Spleen (tissue), 11 donors: ENCODE data around the gene YTHDF1. TPM values are rescaled to one million over a fixed set of nuclear protein-coding genes. Genes with fewer than 3 reads are reported as not detected.
A peak's percentile ranks its signal among the peaks of the same experiment; 100 is the strongest.

Experiments used
- DNase-seq: peaks from one replicate; pipeline ENCODE4 v3.0.0-alpha.2; 2020
- H3K27ac ChIP-seq, 8 donors: fragments of 200-600 bp; sonication (generic) in 7 of 8; 1 replicate in 4 of 8; 2 replicates in 4 of 8; pipeline versions ENCODE4 v1.5.0 to v1.8.0; 2016 to 2021; ENCODE audit warnings: inconsistent platforms in 4 of 8, mild to moderate bottlenecking in 4 of 8, moderate library complexity in 1 of 8
- H3K27me3 ChIP-seq, 7 donors: fragments of 200-600 bp; sonication (generic) in 6 of 7; replicated peaks in 1 of 7; 1 replicate in 4 of 7; 2 replicates in 3 of 7; pipeline versions ENCODE4 v1.5.0 to v1.8.0; 2016 to 2021; ENCODE audit warnings: inconsistent platforms in 3 of 7, mild to moderate bottlenecking in 1 of 7
- H3K36me3 ChIP-seq, 6 donors: fragments of 200-600 bp; sonication (generic) in 5 of 6; 1 replicate in 4 of 6; 2 replicates in 2 of 6; pipeline versions ENCODE4 v1.5.0 to v1.8.0; 2016 to 2021; ENCODE audit warnings: inconsistent platforms in 2 of 6
- H3K4me1 ChIP-seq, 6 donors: fragments of 200-600 bp; sonication (generic) in 5 of 6; 1 replicate in 3 of 6; 2 replicates in 3 of 6; pipeline versions ENCODE4 v1.5.0 to v1.8.0; 2016 to 2021; ENCODE audit warnings: inconsistent platforms in 3 of 6
- H3K4me3 ChIP-seq, 8 donors: fragments of 200-600 bp; sonication (generic) in 7 of 8; 1 replicate in 4 of 8; 2 replicates in 4 of 8; pipeline versions ENCODE4 v1.5.0 to v1.8.0; 2016 to 2021; ENCODE audit warnings: inconsistent platforms in 4 of 8, mild to moderate bottlenecking in 4 of 8, moderate library complexity in 2 of 8
- H3K9me3 ChIP-seq, 8 donors: fragments of 200-600 bp; sonication (generic) in 7 of 8; 1 replicate in 4 of 8; 2 replicates in 4 of 8; pipeline versions ENCODE4 v1.5.0 to v1.8.0; 2016 to 2021; ENCODE audit warnings: inconsistent platforms in 4 of 8
- POLR2A ChIP-seq, 3 donors: fragments of 450-650 bp; IDR thresholded peaks; one replicate each; pipeline ENCODE4 v1.5.1; 2017; ENCODE audit warnings: antibody characterized with exemption in 3 of 3, mild to moderate bottlenecking in 1 of 3
- POLR2AphosphoS5 ChIP-seq, 3 donors: sonication (generic); formaldehyde crosslinking; IDR thresholded peaks; one replicate each; pipeline ENCODE4 v1.5.1; 2017; ENCODE audit warnings: antibody characterized with exemption in 3 of 3
- WGBS, 5 donors: extraction: QIAGEN DNeasy Blood & Tissue Kit in 3 of 5; methylation state at CpG; one replicate each; pipeline versions ENCODE4 v1.1.5 to v1.1.7; 2013 to 2018; 5-methylcytosine and 5-hydroxymethylcytosine counted together
- intact Hi-C: fragments of 100-400 bp; cut with DNase I; formaldehyde crosslinking; loops from one replicate; pipeline ENCODE4 v1.15.0; 2023; ENCODE audit warnings: low total_unique reads
- polyA plus RNA-seq, 3 donors: library from polyadenylated mRNA; stranded (reverse); fragments of 200-250 nt; gene quantifications; one replicate each; pipeline ENCODE4 v1.2.1, GENCODE V29; 2013
- total RNA-seq, 7 donors: library from RNA; depleted of rRNA in 3 of 7; stranded (reverse); fragments of >200 nt in 3 of 7; fragmentation: NEBNext Ultra II Directional in 4 of 7; extraction: Animal tissue kit (Norgen Biotek cat#: 25700) in 4 of 7; gene quantifications; one replicate each; pipeline versions ENCODE4 v1.1.0 to v1.2.1, GENCODE V29; 2016 to 2021
- TF ChIP-seq, protein P1 (sequence below), 11 experiments: fragments of 200-600 bp in 7 of 11; fragments of 450-650 bp in 4 of 11; sonication (generic) in 4 of 11; IDR thresholded peaks in 8 of 11; conservative IDR thresholded peaks in 3 of 11; 1 replicate in 7 of 11; 2 replicates in 4 of 11; pipeline versions ENCODE4 v1.4.0 to v1.8.0; 2016 to 2021; ENCODE audit warnings: antibody characterized with exemption in 11 of 11, inconsistent platforms in 4 of 11, mild to moderate bottlenecking in 1 of 11
- donor health status: healthy with polysubstance abuse.
- donor health status: DM: no; HTN: no; CAD: no; lungs with moderate emphysema.
- donor health status: DM: no; HTN: no; CAD: no.
- donor health status: Bipolar disorder and iron deficiency.
- donor health status: healthy.
- donor health status: DM: no; HTN: no; CAD: no.
- donor health status: DM: yes; HTN: yes; CAD: no.

The YTHDF1 gene
- total and polyA plus RNA-seq, 10 donors = 18.8 to 41.6 (median 33.0) TPM

DNA sequence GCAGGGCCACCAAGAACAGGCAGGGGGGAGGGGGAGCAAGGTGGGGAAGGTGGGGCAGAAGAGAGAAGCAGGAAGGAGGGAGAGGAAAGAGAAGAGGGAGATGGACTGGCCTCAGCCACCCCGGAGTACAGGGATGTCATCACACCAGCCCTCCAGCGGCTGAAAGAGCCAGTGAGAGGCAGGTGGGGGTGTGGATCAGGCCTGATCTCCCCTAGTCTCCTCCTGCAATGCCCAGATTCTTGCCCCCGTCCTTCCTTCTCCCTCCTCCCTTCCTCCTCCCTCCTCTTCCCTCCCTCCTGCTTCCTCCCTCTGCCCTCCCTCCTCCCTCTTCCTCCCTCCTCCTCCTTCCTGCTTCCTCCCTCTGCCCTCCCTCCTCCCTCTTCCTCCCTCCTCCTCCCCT, 61.5 kb downstream of the YTHDF1 start:
- intact Hi-C loops = no loop called here
- no peak overlapping the region for H3K27ac ChIP-seq
- DNase-seq = peak; percentile 18
- no peak overlapping the region for H3K4me3 ChIP-seq
- H3K9me3 ChIP-seq = no peaks in the 10 kb centered on the region
- TF ChIP-seq POLR2AphosphoS5 (IDR thresholded peaks at IDR 0.05) (no peak), POLR2A (IDR thresholded peaks at IDR 0.05) (no peak)
- TF ChIP-seq, protein P1, sequence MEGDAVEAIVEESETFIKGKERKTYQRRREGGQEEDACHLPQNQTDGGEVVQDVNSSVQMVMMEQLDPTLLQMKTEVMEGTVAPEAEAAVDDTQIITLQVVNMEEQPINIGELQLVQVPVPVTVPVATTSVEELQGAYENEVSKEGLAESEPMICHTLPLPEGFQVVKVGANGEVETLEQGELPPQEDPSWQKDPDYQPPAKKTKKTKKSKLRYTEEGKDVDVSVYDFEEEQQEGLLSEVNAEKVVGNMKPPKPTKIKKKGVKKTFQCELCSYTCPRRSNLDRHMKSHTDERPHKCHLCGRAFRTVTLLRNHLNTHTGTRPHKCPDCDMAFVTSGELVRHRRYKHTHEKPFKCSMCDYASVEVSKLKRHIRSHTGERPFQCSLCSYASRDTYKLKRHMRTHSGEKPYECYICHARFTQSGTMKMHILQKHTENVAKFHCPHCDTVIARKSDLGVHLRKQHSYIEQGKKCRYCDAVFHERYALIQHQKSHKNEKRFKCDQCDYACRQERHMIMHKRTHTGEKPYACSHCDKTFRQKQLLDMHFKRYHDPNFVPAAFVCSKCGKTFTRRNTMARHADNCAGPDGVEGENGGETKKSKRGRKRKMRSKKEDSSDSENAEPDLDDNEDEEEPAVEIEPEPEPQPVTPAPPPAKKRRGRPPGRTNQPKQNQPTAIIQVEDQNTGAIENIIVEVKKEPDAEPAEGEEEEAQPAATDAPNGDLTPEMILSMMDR (IDR thresholded peaks at IDR 0.05 in 8 of 11, conservative IDR thresholded peaks at IDR 0.05 in 3 of 11) = no peak
- no peaks in the 10 kb centered on the region for H3K4me1 ChIP-seq
- no peaks in the 10 kb centered on the region for H3K36me3 ChIP-seq
- peaks cover 0 to 91% (median 40%) of the 10 kb centered on the region in 7 donors for H3K27me3 ChIP-seq
- WGBS, 5 donors = 26 to 48% (median 28%) methylated on average over 3 of the region's 3 CpGs

GRCh38 chr20:63153254-63154221, 62.4 kb downstream of the YTHDF1 start:
- H3K36me3 ChIP-seq = no peaks in the 10 kb centered on the region
- H3K4me3 ChIP-seq = no peak overlapping the region
- no peak for TF ChIP-seq POLR2AphosphoS5 (IDR thresholded peaks at IDR 0.05)
- TF ChIP-seq, protein P1 (IDR thresholded peaks at IDR 0.05 in 8 of 11, conservative IDR thresholded peaks at IDR 0.05 in 3 of 11) = no peak
- no peak for TF ChIP-seq POLR2A (IDR thresholded peaks at IDR 0.05)
- peaks cover 0 to 92% (median 42%) of the 10 kb centered on the region in 7 donors for H3K27me3 ChIP-seq
- no peak overlapping the region for H3K27ac ChIP-seq
- no peaks in the 10 kb centered on the region for H3K4me1 ChIP-seq
- intact Hi-C loops = no loop called here
- peak; percentile 60 for DNase-seq
- H3K9me3 ChIP-seq = peaks cover 0 to 4% (median 4%) of the 10 kb centered on the region in 8 donors
- WGBS, 5 donors = 75 to 80% (median 78%) methylated on average over 14 to 16 of the region's 16 CpGs

- H3K9me3 ChIP-seq = peaks cover 0 to 14% (median 13%) of the 10 kb centered on the region in 8 donors
- no peak for TF ChIP-seq POLR2A (IDR thresholded peaks at IDR 0.05)
- TF ChIP-seq, protein P1 (IDR thresholded peaks at IDR 0.05 in 8 of 11, conservative IDR thresholded peaks at IDR 0.05 in 3 of 11) = no peak
- TF ChIP-seq POLR2AphosphoS5 (IDR thresholded peaks at IDR 0.05) = no peak
- 65 to 81% (median 76%) methylated on average over 18 to 28 of the region's 28 CpGs for WGBS, 5 donors
- H3K4me1 ChIP-seq = no peaks in the 10 kb centered on the region
- intact Hi-C loops = no loop called here
- no peaks in the 10 kb centered on the region for H3K36me3 ChIP-seq
- H3K27ac ChIP-seq = no peak overlapping the region
- no peak overlapping the region for H3K4me3 ChIP-seq
- DNase-seq = peak; percentile 65
- H3K27me3 ChIP-seq = peaks cover 0 to 92% (median 42%) of the 10 kb centered on the region in 7 donors
These were observed 63.3 kb downstream of the YTHDF1 start for GRCh38 chr20:63152322-63153253.
